Amniotic stem cell (primary cell): Measurements from ENCODE around the gene RAB31.
"Not testable (repeated sequence)": the region's sequence is repeated elsewhere in the genome, so short reads cannot be mapped to it uniquely, and the experiment has no call there.

Experiments
- DNase-seq: peaks from one replicate; lab custom pipeline; 2025; lab: John Stamatoyannopoulos, UW

RAB31 gene

DNA sequence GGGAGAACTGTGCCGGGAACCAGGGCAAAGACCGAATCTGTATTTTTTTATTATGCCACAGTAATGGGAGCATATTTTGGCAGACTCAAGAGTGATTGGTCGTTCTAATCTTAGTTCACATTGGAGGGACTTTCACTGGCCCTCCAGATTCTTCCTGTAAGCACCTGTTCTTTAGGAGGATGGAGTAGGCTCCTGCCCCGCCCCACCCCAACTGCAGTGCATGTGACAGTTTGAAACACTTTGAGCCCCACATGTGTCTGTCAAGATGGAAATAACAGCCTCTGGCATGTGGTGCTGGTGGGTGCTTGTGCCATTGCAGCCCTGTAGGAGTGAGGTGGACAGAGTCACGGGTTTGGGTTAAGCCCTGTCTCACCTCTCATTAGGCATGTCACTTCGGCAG is 134.3 kb downstream of the RAB31 start:
- DNase-seq = no peak

GRCh38 chr18:9845256-9845655 is 137.2 kb downstream of the RAB31 start:
- DNase-seq = no peak

GRCh38 chr18:9846162-9846925 is 138.2 kb downstream of the RAB31 start:
- no peak for DNase-seq

DNA sequence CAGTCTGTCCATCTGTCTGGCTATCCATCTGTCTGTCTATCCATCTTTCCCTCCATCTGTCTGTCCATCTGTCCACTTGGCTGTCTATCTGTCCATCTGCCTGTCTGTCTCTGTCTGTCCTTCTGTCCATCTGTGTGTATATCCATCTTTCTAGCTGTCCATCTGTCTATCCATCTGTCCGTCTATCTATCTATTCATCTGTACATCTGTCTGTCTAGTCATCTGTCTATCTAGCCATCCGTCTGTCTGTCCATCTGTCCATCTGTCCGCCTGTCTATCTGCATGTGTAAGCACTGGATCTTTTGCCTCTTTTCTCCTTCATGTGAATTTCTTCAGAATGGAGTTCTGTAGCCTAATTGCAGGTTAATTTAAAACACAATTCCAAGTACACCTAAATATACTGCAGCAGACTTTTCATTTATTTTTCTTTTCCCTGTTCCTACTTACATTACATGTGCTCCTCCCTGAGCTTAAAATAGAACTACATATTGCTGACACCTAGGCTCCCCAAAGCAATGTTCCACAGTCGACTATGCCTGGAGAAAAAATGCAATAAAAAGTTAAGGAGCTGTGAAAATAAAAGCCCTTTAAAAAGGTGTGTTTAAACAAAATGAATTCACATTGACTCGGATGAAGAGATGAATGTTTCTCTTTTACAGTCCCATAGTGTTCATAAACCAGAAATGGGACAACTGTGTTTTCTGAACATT is 140.2 kb downstream of the RAB31 start:
- DNase-seq = no peak

- DNase-seq = no peak
These were observed 141.5 kb downstream of the RAB31 start for GRCh38 chr18:9849407-9850283.

GRCh38 chr18:9850309-9850708 is 142.2 kb downstream of the RAB31 start:
- no peak for DNase-seq

GRCh38 chr18:9851511-9851910 is 143.4 kb downstream of the RAB31 start:
- no peak for DNase-seq

DNA sequence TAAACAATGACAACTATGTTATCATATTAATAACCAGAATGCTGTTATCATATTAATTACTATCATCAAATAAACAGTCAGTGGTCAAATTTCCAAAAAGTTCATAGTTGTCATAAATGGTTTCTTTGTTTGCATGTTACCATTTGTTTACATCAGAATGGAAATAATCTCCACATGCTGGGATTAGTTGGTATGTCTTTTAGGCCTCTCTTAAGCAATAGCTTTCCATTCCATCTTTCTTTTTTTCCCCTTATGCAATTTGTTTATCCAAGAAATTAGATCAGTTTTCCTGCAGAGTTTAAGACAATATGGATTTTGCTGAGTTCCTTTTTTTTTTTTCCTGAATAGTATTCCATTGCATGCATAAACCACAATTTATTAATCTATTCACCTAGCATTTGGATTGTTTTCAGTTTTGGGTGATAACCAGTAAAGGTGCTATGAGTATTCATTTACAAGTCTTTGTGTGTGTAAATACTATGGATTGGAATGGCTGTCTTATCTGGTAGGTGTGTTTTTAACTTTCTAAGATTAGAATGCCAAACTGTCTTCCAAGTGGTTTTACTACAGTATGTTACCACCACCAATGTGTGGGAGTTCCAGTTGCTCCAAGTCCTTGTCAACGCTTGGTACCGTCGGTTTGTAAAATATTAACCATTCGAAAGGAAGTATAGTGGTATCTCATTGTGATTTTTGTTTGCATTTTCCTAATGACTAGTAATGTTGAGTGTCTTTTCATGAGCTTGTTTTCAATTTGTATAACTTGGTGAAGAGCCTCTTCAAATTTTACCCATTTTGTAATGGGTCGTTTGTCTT is 144.4 kb downstream of the RAB31 start:
- no peak for DNase-seq

DNA sequence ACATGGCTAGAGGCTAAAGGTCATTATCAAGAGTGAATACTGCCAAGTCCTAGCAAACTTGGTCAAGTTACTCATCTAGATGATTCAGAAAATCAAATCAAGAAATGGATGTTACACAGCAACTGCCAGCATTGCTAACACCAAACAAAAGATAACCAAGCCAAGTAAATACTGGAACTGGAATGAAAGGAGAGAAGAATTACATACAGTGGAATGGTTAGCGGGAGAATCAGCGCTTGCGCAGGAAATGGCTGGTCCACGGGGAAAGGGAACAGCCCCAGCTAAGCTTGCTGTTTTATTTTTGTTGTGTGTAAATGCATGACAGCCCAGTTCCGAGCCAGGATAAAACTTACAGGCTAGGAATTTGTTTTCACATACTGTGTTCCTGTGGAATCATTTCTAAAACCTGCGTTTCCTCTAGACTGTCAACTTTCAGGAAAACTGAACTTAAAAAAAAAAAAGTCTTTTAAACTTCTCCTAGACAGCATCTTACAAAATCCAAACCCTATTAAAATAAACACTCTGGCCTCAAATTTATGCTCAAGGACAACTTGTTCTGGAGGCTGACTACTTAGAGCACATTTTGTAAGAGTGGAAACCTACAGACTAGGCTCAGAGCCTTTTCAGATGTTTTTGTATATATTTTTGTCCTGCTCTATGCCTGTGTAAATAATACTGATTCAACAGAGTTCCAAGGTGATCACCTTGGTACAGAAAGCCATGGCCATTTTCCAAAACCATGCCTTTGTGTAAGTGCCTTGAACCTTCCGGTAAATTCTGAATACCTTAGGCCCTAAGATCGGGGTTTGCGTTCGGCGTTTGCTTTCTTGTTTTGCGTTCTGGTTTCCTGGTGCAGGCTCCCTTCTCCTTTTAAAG is 146.9 kb downstream of the RAB31 start:
- DNase-seq = no peak

- no peak for DNase-seq
These were observed 147.6 kb downstream of the RAB31 start for GRCh38 chr18:9855681-9856080.

DNA sequence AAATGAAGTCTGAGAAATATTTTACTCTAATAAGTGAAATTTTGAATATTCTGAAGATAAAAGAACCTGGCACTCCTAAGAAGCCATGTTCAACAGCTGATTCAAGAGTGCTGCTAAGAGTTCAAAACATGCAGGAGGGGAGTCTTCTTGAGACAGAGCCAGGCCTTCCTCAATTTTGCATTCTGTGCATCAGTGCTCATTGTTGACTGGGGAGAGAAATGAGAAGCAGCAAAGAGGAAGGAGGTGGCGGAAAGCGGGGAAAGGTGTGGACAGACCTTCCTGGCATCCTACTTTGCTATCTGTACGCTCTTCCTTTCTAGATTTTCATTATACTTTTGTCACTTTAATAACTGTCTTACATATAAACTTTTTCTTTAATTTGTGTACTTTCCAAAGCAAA is 148.0 kb downstream of the RAB31 start:
- DNase-seq = no peak

DNA sequence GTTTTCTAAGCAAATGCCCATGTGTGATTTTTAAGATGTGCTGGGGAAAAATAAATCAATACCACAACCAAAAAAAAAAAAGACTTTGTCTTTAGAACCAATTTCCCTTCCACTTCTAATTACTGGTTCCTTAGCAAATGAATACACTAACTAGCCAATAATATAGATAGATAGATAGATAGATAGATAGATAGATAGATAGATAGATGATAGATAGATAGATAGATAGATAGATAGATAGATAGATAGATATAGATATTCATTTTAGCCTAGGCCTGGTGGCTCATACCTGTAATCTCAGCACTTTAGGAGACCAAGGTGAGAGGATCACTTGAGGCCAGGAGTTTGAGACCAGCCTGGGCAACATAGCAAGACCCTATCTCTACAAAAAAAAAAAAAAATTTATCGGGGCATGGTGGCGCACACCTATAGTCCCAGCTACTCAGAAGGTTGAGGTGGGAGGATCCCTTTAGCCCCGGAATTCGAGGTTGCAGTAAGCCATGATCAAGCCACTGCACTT is 149.4 kb downstream of the RAB31 start:
- DNase-seq = not testable (repeated sequence)

- DNase-seq = no peak
These were observed 150.5 kb downstream of the RAB31 start for GRCh38 chr18:9858642-9859041.

- no peak for DNase-seq
These were observed 151.1 kb downstream of the RAB31 start for GRCh38 chr18:9859232-9859631.

- DNase-seq = no peak
These were observed 152.6 kb downstream of the RAB31 start for GRCh38 chr18:9860682-9861081.

DNA sequence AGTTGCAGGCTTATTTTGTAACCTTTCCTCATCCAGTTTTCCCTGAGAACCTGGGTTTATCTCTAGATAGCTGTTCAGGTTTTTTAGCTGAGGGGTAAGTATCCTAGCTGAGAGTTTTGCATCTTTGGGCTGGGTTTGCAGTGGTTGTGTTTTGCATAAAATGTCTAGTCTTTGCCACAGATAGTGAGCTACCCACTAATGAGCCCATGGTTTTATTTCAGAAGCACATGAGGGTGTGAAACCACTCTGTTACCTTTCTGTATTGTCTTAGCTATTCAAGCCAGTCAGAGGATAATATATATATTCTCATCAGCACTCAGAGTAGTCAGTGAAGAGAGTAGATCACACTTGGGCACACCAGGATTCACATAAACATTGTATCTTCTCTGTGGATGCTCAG is 153.1 kb downstream of the RAB31 start:
- DNase-seq = no peak

- DNase-seq = no peak
These were observed 153.8 kb downstream of the RAB31 start for GRCh38 chr18:9861933-9862332.

DNA sequence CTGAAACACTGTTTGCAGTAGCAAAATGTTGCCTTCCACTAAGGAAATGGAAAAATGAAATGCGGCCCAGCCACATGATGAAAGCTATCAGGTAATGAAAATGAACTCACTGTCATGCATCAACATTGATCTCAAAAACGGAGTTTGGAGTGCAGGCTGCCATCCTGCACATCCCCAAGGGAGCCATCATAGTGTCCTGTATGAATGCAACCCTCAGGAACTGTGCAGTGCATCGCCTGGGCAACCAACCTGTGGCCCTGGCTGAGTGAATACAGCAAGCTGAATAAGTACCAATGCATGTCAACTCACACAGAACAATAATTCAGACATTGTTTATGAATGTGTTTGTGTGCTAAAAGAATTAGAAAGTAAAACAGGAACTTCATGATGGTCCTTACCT is 154.6 kb downstream of the RAB31 start:
- DNase-seq = no peak

GRCh38 chr18:9863282-9863681 is 155.2 kb downstream of the RAB31 start:
- DNase-seq = no peak

DNA sequence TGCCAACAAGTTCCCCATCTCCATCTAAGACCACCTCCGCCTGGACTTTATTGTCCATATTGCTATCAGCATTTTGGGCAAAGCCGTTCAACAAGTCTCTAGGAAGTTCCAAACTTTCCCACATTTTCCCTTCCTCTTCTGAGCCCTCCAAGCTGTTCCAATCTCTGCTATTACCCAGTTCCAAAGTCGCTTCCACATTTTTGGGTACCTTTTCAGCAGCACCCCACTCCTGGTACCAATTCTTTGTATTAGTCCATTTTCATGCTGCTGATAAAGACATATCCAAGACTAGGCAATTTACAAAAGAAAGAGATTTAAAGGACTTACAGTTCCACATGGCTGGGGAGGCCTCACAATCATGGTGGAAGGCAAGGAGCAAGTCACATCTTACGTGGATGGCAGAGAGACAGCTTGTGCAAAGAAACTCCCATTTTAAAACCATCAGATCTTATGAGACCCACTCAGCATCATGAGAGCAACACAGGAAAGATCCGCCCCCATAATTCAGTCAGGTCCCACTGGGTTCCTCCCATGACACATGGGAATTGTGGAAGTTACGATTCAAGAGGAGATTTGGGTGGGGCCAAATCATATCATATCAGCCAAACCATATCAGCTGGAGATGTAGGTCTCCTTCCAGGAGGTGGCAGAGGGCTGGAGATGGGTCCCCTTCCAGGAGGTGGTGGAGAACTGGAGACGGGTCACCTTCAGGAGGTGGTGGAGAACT is 157.8 kb downstream of the RAB31 start:
- DNase-seq = no peak
